NCI-H1048 (cell line): ENCODE measurements around the gene PHF21A.
"Not testable (repeated sequence)": the region's sequence is repeated elsewhere in the genome, so short reads cannot be mapped to it uniquely, and the experiment has no call there.

ENCODE experiments used
- DNase-seq: peaks from one replicate; lab custom pipeline; 2025; lab: John Stamatoyannopoulos, UW

The PHF21A gene

DNA sequence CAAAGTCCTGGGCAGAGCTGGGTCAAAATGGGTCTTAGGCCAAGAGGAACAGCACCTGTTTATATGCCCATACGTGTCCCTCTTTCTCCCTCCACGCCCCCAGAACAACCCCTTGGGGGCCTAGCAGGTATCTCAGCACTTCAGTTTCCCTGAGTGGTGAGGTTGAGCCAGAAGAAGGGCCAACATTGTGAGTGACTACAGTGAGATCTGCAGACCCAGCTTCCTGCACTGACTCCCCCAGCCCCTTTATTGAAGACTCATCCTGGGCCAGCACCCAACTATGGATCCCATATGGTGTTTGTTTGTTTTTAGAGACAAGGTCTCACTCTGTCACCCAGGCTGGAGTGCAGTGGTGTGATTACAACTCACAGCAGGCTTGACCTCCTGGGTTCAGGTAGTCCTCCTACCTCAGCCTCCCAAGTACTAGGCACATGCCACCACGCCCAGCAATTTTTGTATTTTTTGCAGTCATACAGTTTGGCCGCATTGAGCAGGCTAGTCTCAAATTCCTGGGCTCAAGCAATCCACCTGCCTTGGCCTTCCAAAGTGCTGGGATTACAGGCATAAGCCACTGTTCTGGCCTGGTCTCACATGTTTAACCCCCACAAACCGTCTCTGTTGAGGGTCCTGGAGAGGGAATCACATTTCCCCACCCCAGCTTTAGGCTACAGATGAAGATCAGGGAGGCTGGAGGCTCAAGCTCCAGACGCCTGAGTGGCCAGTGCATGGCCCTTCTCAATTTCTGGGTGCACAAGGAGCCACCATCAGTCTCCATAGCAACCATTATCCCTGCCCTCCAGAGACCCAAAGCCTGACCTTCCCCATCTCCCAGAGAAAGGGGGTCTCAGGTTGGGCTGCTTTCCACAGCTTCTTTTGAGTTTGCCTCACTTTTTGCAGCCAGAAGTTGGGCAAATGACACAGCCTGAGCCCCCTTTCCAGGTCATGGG, 200.4 kb downstream of the PHF21A start:
- no peak for DNase-seq

DNA sequence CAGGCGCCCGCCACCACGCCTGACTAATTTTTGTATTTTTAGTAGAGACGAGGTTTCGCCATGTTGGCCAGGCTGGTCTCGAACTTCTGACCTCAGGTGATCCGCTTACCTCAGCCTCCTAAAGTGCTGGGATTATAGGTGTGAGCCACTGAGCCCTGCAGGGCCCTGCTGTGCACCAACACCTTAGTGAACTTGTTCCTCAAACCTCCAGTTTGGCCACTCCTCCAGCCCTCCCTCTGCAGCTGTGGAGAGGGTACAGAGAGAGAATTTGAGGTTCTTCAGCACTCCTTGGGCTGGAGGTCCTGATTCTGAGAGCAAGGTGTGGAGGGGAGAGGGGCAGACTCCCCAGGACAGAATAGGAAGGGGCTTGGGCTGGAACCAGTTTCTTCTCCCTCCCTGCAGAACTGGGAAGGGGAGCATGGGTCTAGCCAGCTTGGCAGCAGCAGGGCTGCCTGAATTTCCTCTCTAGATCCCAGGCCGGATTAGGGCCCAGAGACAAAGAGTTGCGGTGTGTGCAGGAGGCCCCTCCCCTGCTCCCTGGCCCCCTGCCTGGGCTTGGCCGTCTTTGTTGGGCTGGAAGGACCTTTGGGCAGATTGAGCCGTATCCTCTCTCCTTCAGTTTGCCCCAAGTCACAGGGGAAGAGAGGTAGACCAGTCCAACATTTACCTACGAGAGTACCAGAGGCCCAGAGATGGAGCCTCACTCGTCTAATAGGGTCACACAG, 201.3 kb downstream of the PHF21A start:
- DNase-seq, result no peak

DNA sequence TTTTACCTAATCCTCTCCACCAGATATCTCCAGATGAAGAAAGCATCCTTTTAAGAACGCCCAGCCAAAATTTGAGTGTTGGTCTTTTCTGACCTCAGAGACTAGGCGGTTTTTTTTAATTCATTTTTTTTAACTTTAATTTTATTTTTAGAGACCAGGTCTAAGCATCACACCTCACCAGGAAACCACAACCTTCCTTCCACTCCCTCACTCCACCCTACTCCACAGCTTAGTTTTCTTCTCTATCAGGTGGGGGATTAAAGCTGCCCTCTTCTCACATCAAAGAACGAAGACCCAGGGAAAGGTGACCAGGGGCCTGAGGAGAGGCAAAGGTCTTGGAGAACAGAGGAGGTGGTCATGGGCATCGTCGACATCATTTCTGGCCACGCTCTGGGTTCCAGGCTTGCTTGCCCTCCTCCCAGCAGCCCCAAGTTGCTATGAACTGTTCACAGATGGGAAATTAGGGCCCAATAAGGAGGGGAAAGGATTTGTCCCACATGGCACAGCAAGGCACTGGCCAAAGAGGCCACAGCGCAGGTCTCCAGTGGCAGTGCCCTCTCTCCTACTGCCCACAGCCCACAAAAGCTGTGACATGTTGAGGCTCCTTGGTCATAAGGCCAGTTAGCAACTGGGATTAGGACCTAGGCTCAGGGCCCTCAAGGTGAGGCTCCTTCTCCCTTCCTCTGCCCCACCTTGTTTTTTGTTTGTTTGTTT, 202.1 kb downstream of the PHF21A start:
- no peak for DNase-seq

DNA sequence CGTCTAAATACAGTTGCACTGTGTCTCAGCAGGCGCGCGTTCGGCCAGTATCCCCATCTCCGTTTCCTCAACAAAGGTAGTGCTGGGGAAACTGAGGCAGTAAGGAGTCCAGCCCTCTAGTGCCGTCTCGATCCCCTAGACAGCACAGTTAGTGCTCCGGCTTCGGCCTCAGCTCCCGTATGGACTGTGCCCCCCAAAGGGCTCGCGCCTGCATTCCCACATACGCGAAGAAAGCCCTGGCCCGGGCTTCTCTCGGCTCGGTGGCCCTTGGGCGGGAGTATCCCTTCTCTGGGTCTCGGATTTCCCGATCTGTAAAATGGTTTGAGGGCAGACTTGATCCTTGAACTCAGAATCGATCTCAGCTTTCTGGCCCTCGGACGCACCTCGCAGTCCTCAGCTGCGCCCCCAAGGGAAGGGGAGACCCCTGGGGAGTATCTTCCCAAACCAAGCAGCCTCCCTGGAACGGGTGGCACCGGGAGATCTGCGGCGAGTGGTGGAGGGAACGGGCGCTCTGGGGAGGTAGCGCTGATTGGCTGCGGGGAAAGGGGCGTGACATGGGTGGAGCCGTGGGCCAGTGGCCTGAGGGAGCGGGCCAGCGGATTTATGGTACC, 202.8 kb downstream of the PHF21A start:
- peak; percentile 40 for DNase-seq

DNA sequence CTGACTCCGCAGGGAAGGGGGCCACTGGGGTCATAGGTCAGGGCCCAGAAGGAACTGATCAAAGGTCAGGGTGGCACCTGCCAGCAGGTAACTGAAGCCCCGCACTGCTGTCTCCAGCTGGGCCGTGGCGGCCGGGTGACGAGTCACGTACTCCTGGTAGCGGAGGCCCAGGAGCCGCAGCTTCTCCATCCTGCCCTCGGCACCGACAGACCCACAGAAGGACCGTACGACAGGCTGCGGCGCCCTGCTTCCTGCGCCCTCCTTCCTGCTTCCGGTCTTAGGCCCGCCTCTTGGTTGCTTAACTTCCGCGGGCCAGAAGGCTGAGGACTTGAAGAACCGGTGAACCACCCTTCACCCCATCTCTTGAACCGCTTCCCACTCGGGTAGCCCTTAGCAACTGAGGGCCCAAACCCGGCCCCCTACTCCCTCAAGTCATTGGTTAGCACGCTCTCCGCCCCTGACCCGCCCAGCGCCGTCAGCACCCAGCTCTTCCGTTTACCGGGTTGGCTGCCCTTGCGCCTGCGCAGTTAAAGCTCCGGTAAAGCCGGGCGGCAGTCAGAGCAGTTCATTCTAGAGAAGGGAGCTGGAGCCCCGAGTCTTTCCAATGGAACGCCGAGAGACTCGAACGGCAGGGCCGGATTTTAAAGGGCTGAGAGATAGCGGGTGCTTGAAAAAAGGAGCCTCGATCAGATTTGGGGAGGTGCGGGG, 203.5 kb downstream of the PHF21A start, which contains the start of gene PEX16:
TSS of gene PEX16 (minus strand) at position 255 of the 708 bp plus-strand sequence. CDS start at position 189, 66 bp downstream.
- peak; percentile 87 for DNase-seq

DNA sequence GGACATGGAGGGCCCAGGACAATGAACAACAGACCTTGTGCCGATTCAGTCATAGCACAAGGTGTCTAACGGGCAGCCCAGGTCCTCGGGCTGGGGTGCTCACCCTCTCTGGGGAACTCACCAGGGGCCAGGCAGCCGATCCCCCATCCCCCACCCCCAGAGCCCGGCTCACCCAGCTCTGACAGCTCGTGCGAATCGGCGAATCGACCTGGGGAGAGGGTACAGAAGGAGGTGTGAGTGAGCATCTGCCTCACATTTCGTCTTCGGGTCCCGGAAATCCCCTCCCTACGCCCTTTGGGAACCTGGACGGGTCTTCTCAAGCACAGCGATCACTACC, 204.0 kb downstream of the PHF21A start:
- DNase-seq, result no peak

DNA sequence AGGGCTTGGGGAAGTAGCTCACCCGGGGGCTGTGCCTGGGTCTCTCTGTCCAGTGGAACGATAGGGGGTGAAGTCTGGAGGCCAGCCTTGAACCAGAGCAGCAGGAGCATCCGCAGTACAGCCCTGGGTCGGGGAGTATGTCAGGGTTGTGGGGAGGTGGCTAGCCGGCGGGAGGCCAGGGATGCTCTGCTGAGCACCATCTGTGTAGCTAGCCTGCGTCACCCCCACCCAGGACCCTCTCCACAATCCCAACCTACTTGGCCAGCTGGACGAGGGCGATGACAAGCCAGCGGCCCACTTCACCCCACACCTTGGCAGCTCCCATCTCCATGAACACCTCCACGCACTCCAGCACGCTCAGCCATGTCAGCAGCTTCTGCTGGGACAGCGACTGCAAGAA, 205.8 kb downstream of the PHF21A start:
- DNase-seq, result no peak

DNA sequence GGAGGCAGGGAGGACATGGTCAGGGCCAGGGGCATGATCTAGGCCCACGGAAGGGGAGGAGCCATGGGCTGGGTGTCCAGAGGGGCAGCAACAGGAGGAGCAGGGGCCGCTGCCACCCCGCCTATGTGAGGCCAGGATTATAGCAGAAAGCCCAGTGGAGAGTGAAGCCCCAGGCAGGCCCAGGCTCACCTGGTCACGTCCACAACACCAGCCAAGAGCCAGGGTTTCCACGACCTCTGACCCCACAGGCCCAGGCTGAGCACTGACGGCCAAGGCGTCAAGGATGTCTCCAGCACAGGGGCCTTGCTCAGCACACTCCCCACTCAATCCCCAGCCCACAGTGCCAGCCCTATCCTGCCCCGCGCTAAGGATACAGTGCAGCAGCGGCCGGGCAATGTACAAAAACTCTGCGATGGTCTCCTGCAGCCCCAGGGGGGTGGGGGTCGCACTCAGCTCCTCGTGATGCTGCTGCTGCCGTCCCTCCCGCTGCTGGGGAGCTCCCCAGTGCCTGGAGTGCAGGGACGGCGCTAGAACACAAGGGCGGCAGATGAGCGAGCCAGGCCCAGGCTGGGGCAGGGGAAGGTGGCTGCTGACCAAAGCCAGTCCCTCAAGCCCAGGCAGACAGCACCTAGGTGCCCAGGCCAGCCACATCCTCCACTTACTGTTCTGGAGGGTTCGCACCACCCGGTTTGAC, 207.2 kb downstream of the PHF21A start:
- no peak for DNase-seq

DNA sequence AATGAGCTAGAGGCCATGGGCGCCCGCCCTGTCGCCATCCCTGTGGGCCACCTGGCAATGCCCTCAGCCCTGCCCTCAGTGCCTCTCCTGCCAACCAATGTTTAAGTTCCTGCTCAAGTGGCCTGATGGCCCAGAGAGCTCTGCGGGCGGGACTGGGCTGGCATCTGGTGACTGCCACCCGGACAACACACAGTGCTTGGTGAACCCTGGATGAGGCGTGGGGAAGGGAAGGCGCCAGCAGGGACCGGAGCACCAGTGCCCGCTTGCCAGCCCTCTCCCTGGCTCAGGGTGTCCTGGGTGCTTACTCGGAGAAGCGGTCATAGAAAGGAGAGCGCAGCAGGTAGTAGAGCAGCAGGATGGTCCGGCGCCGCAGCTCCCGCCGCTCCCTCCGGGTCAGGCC, 207.7 kb downstream of the PHF21A start:
- no peak for DNase-seq

DNA sequence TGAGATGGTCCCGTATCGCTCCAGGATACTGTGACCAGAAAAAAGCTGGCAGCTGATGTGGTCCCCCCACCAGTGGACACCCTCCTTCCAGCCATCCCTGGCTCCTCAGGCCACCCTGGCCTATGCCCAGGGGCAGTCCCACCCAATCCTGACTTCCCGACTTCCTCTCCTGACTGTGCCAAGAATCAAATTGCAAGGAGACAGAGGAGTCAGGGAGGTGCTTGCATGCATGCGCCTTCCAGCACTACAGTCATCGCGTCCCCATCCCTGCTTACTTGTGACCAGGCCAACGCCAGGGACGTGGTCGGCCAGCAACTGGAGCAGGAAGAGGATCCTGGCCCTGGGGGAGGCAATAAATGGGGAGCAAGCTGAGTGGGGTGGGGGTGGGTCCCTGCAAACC, 210.6 kb downstream of the PHF21A start:
- DNase-seq, result no peak

DNA sequence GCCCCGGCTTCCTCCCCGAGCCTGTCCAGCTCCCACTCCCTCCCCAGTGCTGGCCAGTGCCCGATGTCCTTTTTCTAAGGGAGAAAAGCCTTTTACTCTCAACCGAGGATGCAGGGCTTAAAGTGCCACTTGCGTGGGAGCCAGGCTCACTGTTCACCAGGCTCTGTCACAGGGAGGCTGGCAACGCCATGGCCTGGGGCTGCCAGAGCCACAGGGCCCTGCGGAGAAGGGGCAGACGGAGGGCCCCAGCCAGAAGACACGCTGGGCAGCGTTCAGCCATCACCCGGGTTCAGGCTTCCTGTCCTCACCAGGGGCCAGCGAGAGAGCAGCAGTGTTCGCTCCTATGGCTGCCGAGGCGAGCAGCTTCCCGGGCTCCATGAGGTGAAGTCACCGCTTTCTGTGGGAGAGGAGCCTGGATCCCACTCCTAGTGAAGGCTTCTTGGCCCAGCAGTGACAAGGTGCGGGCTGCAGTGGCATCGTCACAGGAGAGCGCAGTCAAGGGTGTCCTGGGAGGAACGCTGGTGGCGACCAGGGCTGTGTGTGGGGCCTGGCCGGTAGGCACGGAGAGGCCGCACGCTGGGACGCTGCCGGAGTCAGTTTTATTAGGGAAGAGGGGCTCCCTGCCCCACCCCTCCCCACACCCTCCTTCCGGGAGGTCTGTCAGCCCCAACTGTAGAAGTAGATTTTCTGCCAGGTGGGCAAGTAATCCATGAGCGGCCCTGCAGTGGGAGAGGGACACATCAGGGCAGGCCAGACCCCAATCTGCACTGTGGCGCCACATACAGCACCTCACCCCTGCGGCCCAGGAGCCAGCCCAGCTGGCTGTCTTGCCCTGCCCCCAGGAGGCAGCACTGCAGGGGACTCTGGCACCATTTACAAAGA, 211.4 kb downstream of the PHF21A start:
- no peak for DNase-seq

DNA sequence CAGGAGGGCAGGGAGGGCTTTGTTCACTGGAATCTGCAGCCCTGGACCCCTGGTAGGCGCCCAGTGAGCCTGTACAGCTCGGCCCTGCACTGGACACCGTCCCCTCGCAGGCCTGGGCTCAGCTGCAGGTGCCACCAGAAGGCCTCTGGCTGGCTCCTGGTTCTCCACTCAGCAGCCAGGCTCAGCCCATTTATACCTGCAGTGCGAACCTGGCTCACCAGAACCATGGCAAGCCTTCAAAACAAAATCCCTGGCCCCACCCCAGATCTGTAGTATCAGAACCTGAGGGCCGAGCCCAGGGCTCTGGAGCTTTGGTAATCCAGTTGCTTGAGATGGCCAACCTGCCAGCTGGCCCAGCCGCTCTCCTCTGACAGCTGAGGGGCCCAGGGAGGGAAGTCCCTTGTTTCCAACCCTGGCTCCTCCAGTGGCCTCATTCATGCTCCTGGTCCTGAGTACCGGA, 213.3 kb downstream of the PHF21A start:
- DNase-seq, result no peak

DNA sequence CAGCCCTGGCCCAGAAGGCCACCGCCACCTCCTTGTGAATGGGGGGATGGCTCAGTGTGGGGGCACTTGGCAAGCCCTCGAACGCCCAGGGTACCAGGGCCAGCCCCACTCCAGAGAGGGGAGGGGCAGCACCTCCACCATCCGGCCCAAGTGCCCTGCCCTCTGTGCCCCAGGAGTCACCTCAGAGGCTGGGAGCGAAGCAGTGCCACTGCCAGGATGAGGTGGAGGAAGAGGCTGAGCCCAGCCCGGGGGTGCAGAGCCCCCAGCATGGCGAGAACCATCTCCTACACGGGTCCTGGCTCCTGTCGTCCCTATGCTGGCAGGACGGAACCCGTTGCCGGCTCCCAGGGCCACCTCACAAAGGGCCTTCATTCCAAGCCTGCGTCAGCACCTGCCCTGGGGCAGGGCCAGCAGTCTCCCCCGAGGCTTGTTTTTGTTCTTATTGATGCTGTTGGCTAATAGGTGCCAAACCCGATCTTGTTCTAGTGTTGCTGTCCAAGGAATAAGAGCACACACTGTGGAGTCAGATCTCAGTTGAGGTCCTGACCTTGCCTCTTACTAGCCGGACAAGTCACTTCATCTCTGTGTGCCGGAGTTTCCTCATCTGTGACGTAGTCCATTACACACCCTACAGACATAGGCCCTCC, 214.2 kb downstream of the PHF21A start, which contains the start of gene FREY1:
TSS of gene FREY1 (minus strand) at position 307 of the 647 bp plus-strand sequence. CDS start at position 281, 26 bp downstream.
- no peak for DNase-seq

DNA sequence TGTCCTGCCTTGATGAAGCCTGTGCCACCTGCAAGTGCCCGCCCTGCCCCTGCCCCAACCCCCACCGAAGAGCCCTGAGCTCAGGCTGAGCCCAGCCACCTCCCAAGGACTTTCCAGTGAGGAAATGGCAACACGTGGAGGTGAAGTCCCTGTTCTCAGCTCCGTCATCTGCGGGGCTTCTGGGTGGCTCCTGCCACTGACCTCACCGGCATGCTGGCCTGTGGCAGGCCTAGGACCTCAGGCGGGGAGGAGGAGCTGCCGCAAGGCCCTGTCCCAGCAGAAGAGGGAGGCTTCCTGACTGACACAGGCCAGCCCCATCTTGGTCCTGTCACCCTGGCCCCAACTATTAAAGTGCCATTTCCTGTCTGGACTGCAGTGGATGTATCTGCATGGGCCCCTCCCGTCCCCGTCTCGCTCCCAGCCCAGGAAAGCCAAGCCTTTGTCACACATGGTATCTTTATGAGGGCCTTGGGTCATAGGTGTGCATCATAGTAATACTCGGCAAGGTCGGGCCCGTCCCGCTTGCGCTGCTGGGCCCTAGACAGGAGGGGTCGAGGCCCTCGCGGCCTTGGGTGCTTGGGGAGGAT, 215.1 kb downstream of the PHF21A start:
- DNase-seq, result no peak

DNA sequence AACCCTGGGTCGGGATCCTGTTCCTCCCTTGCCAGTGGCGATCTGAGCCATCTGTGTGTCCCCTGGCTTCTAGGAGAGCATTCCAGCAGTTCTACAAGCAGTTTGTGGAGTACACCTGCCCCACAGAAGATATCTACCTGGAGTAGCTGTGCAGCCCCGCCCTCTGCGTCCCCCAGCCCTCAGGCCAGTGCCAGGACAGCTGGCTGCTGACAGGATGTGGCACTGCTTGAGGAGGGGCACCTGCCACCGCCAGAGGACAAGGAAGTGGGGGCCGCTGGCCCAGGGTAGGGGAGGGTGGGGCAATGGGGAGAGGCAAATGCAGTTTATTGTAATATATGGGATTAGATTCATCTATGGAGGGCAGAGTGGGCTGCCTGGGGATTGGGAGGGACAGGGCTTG, 215.7 kb downstream of the PHF21A start:
- not testable (repeated sequence) for DNase-seq

DNA sequence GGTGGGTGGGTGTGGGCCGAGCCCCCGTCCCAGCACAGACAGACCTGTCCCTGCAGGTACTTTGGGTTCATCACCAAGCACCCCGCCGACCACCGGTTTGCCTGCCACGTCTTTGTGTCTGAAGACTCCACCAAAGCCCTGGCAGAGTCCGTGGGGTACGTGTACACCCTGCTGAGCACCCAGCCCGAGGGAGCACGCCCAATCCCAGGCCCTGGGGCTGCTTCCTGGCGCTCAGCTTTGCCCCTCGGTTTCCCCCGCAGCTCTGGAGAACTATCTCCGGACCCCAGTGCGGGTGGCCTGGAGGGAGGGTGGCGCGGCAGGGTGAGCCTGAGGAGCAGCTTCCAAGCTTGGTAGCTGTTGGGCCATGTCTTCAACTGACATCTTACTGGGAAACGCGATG, 216.2 kb downstream of the PHF21A start:
- no peak for DNase-seq

DNA sequence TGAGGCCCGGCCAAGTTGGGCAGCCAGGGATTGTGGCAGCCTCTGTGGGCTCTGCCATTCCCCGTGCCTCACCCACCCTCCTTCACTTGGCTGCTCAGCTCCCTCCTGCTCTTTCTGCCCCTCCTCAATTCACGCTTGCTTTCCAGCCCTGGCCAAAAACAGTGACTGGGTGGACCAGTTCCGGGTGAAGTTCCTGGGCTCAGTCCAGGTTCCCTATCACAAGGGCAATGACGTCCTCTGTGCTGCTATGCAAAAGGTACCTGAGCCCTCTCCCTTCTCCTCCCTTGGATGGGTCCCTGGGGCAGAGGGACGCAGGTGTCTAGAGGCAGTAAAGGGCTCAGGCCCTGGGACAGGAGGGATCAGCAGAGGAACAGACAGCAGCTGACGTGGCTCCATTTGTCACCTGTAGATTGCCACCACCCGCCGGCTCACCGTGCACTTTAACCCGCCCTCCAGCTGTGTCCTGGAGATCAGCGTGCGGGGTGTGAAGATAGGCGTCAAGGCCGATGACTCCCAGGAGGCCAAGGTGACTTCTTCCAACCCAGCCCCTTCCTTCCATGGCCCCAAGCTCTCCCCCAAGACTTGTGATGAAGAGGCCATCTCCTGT, 216.8 kb downstream of the PHF21A start:
- no peak for DNase-seq
